ENCODE data around the gene TRAPPC12.
"Not testable (repeated sequence)": the region's sequence is repeated elsewhere in the genome, so short reads cannot be mapped to it uniquely, and the experiment has no call there.

The TRAPPC12 gene

GRCh38 chr2:3369340-3370181, 9.9 kb upstream of the TRAPPC12 start:
- DNase-seq, result not testable (repeated sequence)

- no peak for DNase-seq
Observed at GRCh38 chr2:3376821-3377220, 2.7 kb upstream of the TRAPPC12 start.

- no peak for DNase-seq
Observed at GRCh38 chr2:3377279-3377611, 2.2 kb upstream of the TRAPPC12 start.

GRCh38 chr2:3377612-3378432, 1.7 kb upstream of the TRAPPC12 start, which contains the start of gene EIPR1:
EIPR1 (minus strand) TSS chr2:3377818; CDS start chr2:3377689, 129 bp downstream.
- peak; percentile 95 for DNase-seq

GRCh38 chr2:3379339-3379646, 201 bp upstream of the TRAPPC12 start:
- DNase-seq, result no peak

GRCh38 chr2:3386448-3386958, 7.0 kb downstream of the TRAPPC12 start:
- DNase-seq, result no peak

- no peak for DNase-seq
Observed at GRCh38 chr2:3387011-3387410, 7.5 kb downstream of the TRAPPC12 start.

GRCh38 chr2:3387644-3388411, 8.3 kb downstream of the TRAPPC12 start:
- no peak for DNase-seq

GRCh38 chr2:3388412-3388738, 8.9 kb downstream of the TRAPPC12 start:
- no peak for DNase-seq

GRCh38 chr2:3389193-3389592, 9.7 kb downstream of the TRAPPC12 start:
- no peak for DNase-seq

GRCh38 chr2:3390041-3390440, 10.5 kb downstream of the TRAPPC12 start:
- no peak for DNase-seq

- DNase-seq, result no peak
Observed at GRCh38 chr2:3392216-3392615, 12.7 kb downstream of the TRAPPC12 start.

- DNase-seq, result no peak
Observed at GRCh38 chr2:3396920-3397559, 17.5 kb downstream of the TRAPPC12 start.

- no peak for DNase-seq
Observed at GRCh38 chr2:3398857-3399256, 19.4 kb downstream of the TRAPPC12 start.

- DNase-seq, result no peak
Observed at GRCh38 chr2:3399381-3399780, 19.9 kb downstream of the TRAPPC12 start.

- DNase-seq, result no peak
Observed at GRCh38 chr2:3399829-3400228, 20.3 kb downstream of the TRAPPC12 start.

GRCh38 chr2:3403587-3404334, 24.3 kb downstream of the TRAPPC12 start:
- DNase-seq, result no peak

- DNase-seq, result no peak
Observed at GRCh38 chr2:3404349-3404894, 24.9 kb downstream of the TRAPPC12 start.

- DNase-seq, result no peak
Observed at GRCh38 chr2:3405307-3405706, 25.8 kb downstream of the TRAPPC12 start.

GRCh38 chr2:3405876-3406275, 26.4 kb downstream of the TRAPPC12 start:
- no peak for DNase-seq

- DNase-seq, result no peak
Observed at GRCh38 chr2:3406501-3406900, 27.0 kb downstream of the TRAPPC12 start.

- DNase-seq, result no peak
Observed at GRCh38 chr2:3408781-3409180, 29.3 kb downstream of the TRAPPC12 start.

All from DMS 273 treated with DMSO at 0.1 percent for 48 hours (cell line).